MM.1S (cell line): ENCODE measurements around the gene TUNAR.

ENCODE experiments used
- DNase-seq: peaks from one replicate; pipeline ENCODE4 v3.0.0-alpha.2; 2015
- H2AFZ ChIP-seq: fragments of 300-600 bp; sonication (generic); 2 replicates; pipeline ENCODE4 v1.6.0; 2016; ENCODE audit warnings: antibody characterized with exemption, low read length
- H3F3A ChIP-seq: fragments of 300-600 bp; sonication (generic); 2 replicates; pipeline ENCODE4 v1.6.1; 2016; ENCODE audit warnings: mild to moderate bottlenecking, antibody characterized with exemption, low read length, moderate library complexity, mixed read lengths; ENCODE audit not compliant: insufficient read depth
- H3K27ac ChIP-seq: fragments of 300-600 bp; sonication (generic); 2 replicates; pipeline ENCODE4 v1.5.1; 2016; ENCODE audit warnings: mild to moderate bottlenecking, low read length
- H3K27me3 ChIP-seq: fragments of 300-600 bp; sonication (generic); replicated peaks from 2 replicates; pipeline ENCODE4 v1.6.0; 2016; ENCODE audit warnings: low read length; ENCODE audit not compliant: insufficient read depth
- H3K36me3 ChIP-seq: fragments of 300-600 bp; sonication (generic); replicated peaks from 2 replicates; pipeline ENCODE4 v1.6.1; 2016; ENCODE audit warnings: mild to moderate bottlenecking, low read length, mixed read lengths; ENCODE audit not compliant: insufficient read depth
- H3K4me1 ChIP-seq: fragments of 300-600 bp; sonication (generic); 2 replicates; pipeline ENCODE4 v1.6.1; 2016; ENCODE audit warnings: low read length, mixed read lengths
- H3K4me2 ChIP-seq: fragments of 300-600 bp; sonication (generic); 2 replicates; pipeline ENCODE4 v1.6.0; 2016; ENCODE audit warnings: low read depth, low read length
- H3K4me3 ChIP-seq: fragments of 300-600 bp; sonication (generic); 2 replicates; pipeline ENCODE4 v1.5.1; 2016; ENCODE audit warnings: low read length, mixed read lengths
- H3K79me2 ChIP-seq: fragments of 300-600 bp; sonication (generic); 2 replicates; pipeline ENCODE4 v1.6.1; 2016; ENCODE audit warnings: mixed run types, low read length, mixed read lengths
- H3K9ac ChIP-seq: fragments of 300-600 bp; sonication (generic); 2 replicates; pipeline ENCODE4 v1.6.1; 2016; ENCODE audit warnings: low read length, mixed read lengths
- H3K9me2 ChIP-seq: fragments of 300-600 bp; sonication (generic); replicated peaks from 2 replicates; pipeline ENCODE4 v1.6.1; 2016; ENCODE audit warnings: mild to moderate bottlenecking, low read length, mixed read lengths; ENCODE audit not compliant: insufficient read depth
- H3K9me3 ChIP-seq: fragments of 300-600 bp; sonication (generic); replicated peaks from 2 replicates; pipeline ENCODE4 v1.6.1; 2016; ENCODE audit warnings: mild to moderate bottlenecking, low read length, mixed read lengths; ENCODE audit not compliant: insufficient read depth
- H4K20me1 ChIP-seq: fragments of 300-600 bp; sonication (generic); 2 replicates; pipeline ENCODE4 v1.6.1; 2016; ENCODE audit warnings: mild to moderate bottlenecking, low read length, moderate library complexity, mixed read lengths; ENCODE audit not compliant: insufficient read depth
- CTCF ChIP-seq: fragments of 300-600 bp; sonication (generic); IDR thresholded peaks from 2 replicates; pipeline ENCODE4 v1.5.1; 2016; ENCODE audit warnings: antibody characterized with exemption, low read length, mixed read lengths
- EZH2 ChIP-seq: fragments of 300-600 bp; sonication (generic); optimal IDR thresholded peaks from 2 replicates; pipeline ENCODE3; 2017; ENCODE audit warnings: low read depth, mild to moderate bottlenecking, antibody characterized with exemption, low read length, mixed read lengths
- EZH2phosphoT487 ChIP-seq: fragments of 300-600 bp; sonication (generic); IDR thresholded peaks from 2 replicates; pipeline ENCODE4 v1.6.1; 2018; ENCODE audit warnings: antibody characterized with exemption, low read length

TUNAR gene

GRCh38 chr14:95830386-95830785 is 46.2 kb upstream of the TUNAR start:
- H2AFZ ChIP-seq = no peak overlapping the region
- no peak overlapping the region for H3K27ac ChIP-seq
- H3K79me2 ChIP-seq = no peaks in the 10 kb centered on the region
- DNase-seq = no peak
- no peaks in the 10 kb centered on the region for H3K4me1 ChIP-seq
- no peak overlapping the region for H3K9ac ChIP-seq
- no peaks in the 10 kb centered on the region for H3F3A ChIP-seq
- H3K9me2 ChIP-seq = no peaks in the 10 kb centered on the region
- H3K9me3 ChIP-seq = no peaks in the 10 kb centered on the region
- no peak overlapping the region for H3K4me2 ChIP-seq
- H3K4me3 ChIP-seq = no peak overlapping the region
- TF ChIP-seq EZH2phosphoT487 (no peak), EZH2 (no peak), CTCF (no peak)
- no peaks in the 10 kb centered on the region for H4K20me1 ChIP-seq
- H3K27me3 ChIP-seq = no peaks in the 10 kb centered on the region
- no peaks in the 10 kb centered on the region for H3K36me3 ChIP-seq

- H3K9me3 ChIP-seq = no peaks in the 10 kb centered on the region
- no peak overlapping the region for H3K4me3 ChIP-seq
- no peak overlapping the region for H3K27ac ChIP-seq
- TF ChIP-seq EZH2 (no peak), EZH2phosphoT487 (no peak), CTCF (no peak)
- no peaks in the 10 kb centered on the region for H3K79me2 ChIP-seq
- no peak overlapping the region for H3K9ac ChIP-seq
- H3K4me2 ChIP-seq = no peak overlapping the region
- no peaks in the 10 kb centered on the region for H3F3A ChIP-seq
- H4K20me1 ChIP-seq = no peaks in the 10 kb centered on the region
- no peak for DNase-seq
- no peaks in the 10 kb centered on the region for H3K27me3 ChIP-seq
- H3K9me2 ChIP-seq = no peaks in the 10 kb centered on the region
- no peak overlapping the region for H2AFZ ChIP-seq
- H3K36me3 ChIP-seq = no peaks in the 10 kb centered on the region
- no peaks in the 10 kb centered on the region for H3K4me1 ChIP-seq
Measured at GRCh38 chr14:95831041-95831440, 45.6 kb upstream of the TUNAR start.

- Histone ChIP-seq H4K20me1 (no peaks in the 10 kb centered on the region), H3K4me2 (no peak overlapping the region), H3K36me3 (no peaks in the 10 kb centered on the region), H3K79me2 (no peaks in the 10 kb centered on the region), H3F3A (no peaks in the 10 kb centered on the region), H3K9me3 (no peaks in the 10 kb centered on the region), H3K27ac (no peak overlapping the region), H3K9me2 (no peaks in the 10 kb centered on the region), H2AFZ (no peak overlapping the region), H3K27me3 (no peaks in the 10 kb centered on the region), H3K4me1 (no peaks in the 10 kb centered on the region), H3K4me3 (no peak overlapping the region), H3K9ac (no peak overlapping the region)
- no peak for DNase-seq
- TF ChIP-seq EZH2 (no peak), EZH2phosphoT487 (no peak), CTCF (no peak)
Measured at GRCh38 chr14:95831468-95831867, 45.2 kb upstream of the TUNAR start.
